ENCODE data around the gene PPP5C. TPM values are rescaled to one million over a fixed set of nuclear protein-coding genes. Genes with fewer than 3 reads are reported as not detected.
"Not testable (repeated sequence)": the region's sequence is repeated elsewhere in the genome, so short reads cannot be mapped to it uniquely, and the experiment has no call there.

The PPP5C gene
- total RNA-seq, 1 donor from 2014 or later = 86.0 TPM

DNA sequence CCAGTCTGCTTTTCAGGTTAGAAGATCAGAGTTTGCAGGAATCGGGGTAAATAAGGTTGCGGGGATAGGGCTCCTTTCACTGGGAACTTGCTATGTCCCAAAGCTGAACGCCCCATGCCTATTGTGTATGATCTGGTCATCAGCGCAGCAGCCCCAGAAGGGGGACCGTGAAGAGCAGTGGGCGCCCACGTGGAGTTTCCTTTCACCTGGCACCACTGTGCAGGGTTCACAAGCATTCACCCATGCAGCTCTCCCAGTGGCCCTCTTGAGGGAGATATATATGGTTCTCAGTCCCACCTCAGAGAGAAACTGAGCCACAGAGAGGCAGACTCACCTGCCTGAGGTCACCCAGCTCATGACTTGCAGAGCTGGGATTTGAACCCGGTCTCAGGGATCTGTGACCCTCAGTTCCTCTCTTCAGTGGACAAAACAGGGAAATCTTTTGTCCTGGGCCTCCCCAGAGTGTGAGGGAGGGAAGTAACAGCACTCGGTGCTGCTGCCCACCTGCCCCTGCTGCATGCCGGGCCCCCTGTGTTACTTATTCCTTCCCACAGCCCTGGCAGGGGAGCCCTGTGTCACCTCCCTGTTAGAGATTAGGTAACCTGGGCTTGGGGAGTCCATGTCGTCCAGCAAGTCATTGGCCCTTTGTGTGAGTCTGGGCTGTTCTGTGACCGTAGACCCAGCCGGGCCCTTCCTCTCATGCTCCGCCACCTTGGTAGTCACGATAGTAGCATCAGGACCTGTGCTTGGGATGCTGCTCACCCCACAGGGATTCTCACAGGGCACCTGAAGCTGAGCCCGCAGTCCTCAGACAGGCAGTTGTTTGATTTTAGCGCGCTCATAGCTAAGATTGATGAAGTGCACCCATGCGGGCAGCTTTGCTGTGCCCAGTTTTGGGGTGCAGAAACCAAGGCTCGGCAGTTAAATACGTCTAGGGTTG lies 27.9 kb downstream of the PPP5C start:
- no peak for DNase-seq (ENCODE audit: extremely low spot score, unreplicated experiment)
- TF ChIP-seq, protein P1, sequence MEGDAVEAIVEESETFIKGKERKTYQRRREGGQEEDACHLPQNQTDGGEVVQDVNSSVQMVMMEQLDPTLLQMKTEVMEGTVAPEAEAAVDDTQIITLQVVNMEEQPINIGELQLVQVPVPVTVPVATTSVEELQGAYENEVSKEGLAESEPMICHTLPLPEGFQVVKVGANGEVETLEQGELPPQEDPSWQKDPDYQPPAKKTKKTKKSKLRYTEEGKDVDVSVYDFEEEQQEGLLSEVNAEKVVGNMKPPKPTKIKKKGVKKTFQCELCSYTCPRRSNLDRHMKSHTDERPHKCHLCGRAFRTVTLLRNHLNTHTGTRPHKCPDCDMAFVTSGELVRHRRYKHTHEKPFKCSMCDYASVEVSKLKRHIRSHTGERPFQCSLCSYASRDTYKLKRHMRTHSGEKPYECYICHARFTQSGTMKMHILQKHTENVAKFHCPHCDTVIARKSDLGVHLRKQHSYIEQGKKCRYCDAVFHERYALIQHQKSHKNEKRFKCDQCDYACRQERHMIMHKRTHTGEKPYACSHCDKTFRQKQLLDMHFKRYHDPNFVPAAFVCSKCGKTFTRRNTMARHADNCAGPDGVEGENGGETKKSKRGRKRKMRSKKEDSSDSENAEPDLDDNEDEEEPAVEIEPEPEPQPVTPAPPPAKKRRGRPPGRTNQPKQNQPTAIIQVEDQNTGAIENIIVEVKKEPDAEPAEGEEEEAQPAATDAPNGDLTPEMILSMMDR (IDR thresholded peaks at IDR 0.05) = no peak
- H3K27ac Mint-ChIP-seq (ENCODE audit: unreplicated experiment) = peak overlapping the region; percentile 96
- H3K4me3 Mint-ChIP-seq (ENCODE audit: unreplicated experiment) = no peak overlapping the region
- peaks cover 17% of the 10 kb centered on the region for H3K36me3 Mint-ChIP-seq (ENCODE audit: unreplicated experiment)
- H3K9me3 Mint-ChIP-seq (ENCODE audit: unreplicated experiment) = no peaks in the 10 kb centered on the region
- peaks cover 64% of the 10 kb centered on the region for H3K4me1 Mint-ChIP-seq (ENCODE audit: unreplicated experiment)
- H3K27me3 Mint-ChIP-seq (ENCODE audit: unreplicated experiment) = no peaks in the 10 kb centered on the region

DNA sequence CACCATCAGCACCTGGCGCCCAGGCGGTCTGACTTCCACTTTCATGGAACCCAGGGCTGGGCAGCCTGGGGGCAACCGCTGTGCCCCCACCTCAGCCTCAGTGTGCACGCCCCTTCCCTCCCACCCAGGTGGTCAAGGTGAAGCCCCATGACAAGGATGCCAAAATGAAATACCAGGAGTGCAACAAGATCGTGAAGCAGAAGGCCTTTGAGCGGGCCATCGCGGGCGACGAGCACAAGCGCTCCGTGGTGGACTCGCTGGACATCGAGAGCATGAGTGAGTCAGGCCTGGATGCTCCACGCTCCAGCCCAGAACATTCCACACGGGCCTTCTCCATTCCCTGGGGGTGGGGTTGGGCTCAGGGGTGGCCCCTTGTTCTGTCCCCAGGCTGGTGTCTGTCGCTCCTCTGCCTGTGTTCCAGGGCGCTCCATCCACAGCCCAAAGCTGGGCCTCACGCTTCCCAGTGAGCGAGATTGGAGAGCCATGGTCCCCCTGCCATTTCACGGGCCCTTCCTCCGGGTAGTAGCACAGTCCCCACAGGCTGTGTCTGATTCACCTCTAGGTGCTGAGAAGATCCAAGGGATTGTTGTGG lies 28.7 kb downstream of the PPP5C start:
- H3K36me3 Mint-ChIP-seq (ENCODE audit: unreplicated experiment) = peaks cover 19% of the 10 kb centered on the region
- not testable (repeated sequence) for DNase-seq (ENCODE audit: extremely low spot score, unreplicated experiment); H3K9me3 Mint-ChIP-seq (ENCODE audit: unreplicated experiment); H3K27me3 Mint-ChIP-seq (ENCODE audit: unreplicated experiment); H3K4me3 Mint-ChIP-seq (ENCODE audit: unreplicated experiment)
- H3K27ac Mint-ChIP-seq (ENCODE audit: unreplicated experiment) = peak overlapping the region; percentile 96
- peaks cover 64% of the 10 kb centered on the region for H3K4me1 Mint-ChIP-seq (ENCODE audit: unreplicated experiment)

DNA sequence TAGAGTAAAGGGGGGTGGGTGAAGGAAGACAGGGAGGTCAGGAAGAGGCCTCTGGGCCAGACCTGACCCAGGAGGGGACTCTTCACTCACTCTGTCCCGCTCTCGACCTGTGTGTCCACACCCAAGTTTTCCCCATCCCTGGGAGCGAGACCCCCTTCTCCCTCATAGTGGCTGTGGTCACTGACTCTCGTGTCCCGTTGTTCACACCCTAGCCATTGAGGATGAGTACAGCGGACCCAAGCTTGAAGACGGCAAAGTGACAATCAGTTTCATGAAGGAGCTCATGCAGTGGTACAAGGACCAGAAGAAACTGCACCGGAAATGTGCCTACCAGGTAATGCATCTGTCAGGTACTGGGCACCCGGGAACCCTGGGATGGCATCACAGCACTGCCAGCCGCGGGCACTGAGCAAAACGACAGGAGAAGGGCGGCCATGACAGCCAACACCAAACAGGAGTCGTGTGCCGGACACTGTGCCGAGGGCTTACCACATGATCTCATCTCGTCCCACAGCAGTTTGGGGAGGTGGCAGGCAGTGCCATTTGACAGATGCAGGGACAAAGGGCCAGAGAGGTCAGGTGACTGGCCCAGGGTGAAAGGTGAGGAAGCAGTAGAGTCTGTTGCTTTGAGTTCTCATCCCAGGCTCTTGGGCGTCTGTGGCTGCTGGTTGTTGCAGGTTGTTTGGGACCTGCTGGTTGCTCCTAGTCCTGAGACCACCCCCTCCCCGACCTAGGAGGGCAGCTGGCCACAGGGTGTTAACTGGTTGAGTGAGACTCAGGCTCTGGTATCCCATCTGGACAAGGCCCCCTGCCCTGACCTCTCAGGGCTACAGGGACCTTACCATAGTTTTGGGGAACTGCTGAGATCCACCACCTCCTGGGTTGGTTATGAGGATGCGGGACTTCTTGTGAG lies 29.6 kb downstream of the PPP5C start:
- H3K27me3 Mint-ChIP-seq (ENCODE audit: unreplicated experiment) = no peaks in the 10 kb centered on the region
- H3K27ac Mint-ChIP-seq (ENCODE audit: unreplicated experiment) = peak overlapping the region; percentile 86
- TF ChIP-seq, protein P1 (IDR thresholded peaks at IDR 0.05) = no peak
- no peaks in the 10 kb centered on the region for H3K9me3 Mint-ChIP-seq (ENCODE audit: unreplicated experiment)
- no peak overlapping the region for H3K4me3 Mint-ChIP-seq (ENCODE audit: unreplicated experiment)
- H3K4me1 Mint-ChIP-seq (ENCODE audit: unreplicated experiment) = peaks cover 55% of the 10 kb centered on the region
- DNase-seq (ENCODE audit: extremely low spot score, unreplicated experiment) = no peak
- peaks cover 23% of the 10 kb centered on the region for H3K36me3 Mint-ChIP-seq (ENCODE audit: unreplicated experiment)

DNA sequence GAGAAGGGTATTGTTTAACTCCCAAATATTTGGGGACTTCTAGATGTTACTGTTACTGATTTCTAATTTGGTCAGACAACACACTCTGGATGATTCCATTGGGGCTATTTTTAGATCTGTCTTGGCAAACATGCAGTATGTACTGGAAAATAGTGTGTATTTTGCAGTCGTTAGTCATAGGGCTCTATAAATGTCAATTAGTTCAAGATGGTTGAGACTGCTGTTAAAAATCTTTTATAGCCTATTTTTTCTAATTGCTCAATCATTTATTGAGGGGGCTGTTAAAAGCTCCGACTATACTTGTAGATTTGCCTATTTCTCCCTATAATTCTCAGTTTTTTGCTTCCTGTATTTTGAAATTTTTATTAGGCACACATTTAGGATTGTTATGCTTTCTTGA lies 31.4 kb downstream of the PPP5C start:
- no peaks in the 10 kb centered on the region for H3K9me3 Mint-ChIP-seq (ENCODE audit: unreplicated experiment)
- H3K27ac Mint-ChIP-seq (ENCODE audit: unreplicated experiment) = peak overlapping the region; percentile 86
- H3K36me3 Mint-ChIP-seq (ENCODE audit: unreplicated experiment) = peaks cover 31% of the 10 kb centered on the region
- no peak for DNase-seq (ENCODE audit: extremely low spot score, unreplicated experiment)
- peaks cover 39% of the 10 kb centered on the region for H3K4me1 Mint-ChIP-seq (ENCODE audit: unreplicated experiment)
- no peaks in the 10 kb centered on the region for H3K27me3 Mint-ChIP-seq (ENCODE audit: unreplicated experiment)
- no peak overlapping the region for H3K4me3 Mint-ChIP-seq (ENCODE audit: unreplicated experiment)
- TF ChIP-seq, protein P1 (IDR thresholded peaks at IDR 0.05) = no peak

DNA sequence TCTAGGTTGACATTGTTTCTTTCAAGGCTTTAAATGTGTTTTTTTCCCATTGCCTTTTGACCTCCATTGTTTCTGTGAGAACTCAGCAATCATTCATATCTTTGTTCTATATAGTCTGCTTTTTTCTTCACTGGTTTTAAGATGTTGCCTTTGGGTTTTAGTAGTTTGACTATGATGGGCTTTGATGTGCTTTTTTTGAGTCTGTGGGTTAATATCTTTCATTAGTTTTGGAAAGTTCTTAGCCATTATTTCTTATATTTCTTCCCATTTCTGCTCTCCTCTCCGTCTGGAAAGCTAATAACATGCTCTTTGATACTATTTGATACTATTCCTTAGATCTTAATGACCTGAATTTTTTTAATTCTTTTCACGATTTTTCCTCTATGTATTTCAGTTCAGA lies 33.8 kb downstream of the PPP5C start:
- Mint-ChIP-seq H3K4me3 (ENCODE audit: unreplicated experiment) (no peak overlapping the region), H3K4me1 (ENCODE audit: unreplicated experiment) (peaks cover 22% of the 10 kb centered on the region)
- TF ChIP-seq, protein P1 (IDR thresholded peaks at IDR 0.05) = no peak

More for the DNA sequence above, 33.8 kb downstream of the PPP5C start:
- no peak overlapping the region for H3K27ac Mint-ChIP-seq (ENCODE audit: unreplicated experiment)
- peaks cover 40% of the 10 kb centered on the region for H3K36me3 Mint-ChIP-seq (ENCODE audit: unreplicated experiment)
- H3K27me3 Mint-ChIP-seq (ENCODE audit: unreplicated experiment) = no peaks in the 10 kb centered on the region
- no peak for DNase-seq (ENCODE audit: extremely low spot score, unreplicated experiment)
- H3K9me3 Mint-ChIP-seq (ENCODE audit: unreplicated experiment) = no peaks in the 10 kb centered on the region
